Endothelial cell of umbilical vein (primary cell): ENCODE data around the gene YARS1. TPM values are rescaled to one million over a fixed set of nuclear protein-coding genes. Genes with fewer than 3 reads are reported as not detected.

Experiments used
- BruUV-seq: library from RNA; stranded (reverse); fragments of 400-500 nt; replicated peaks from 2 replicates; lab custom pipeline; 2021; lab: Mats Ljungman, UMichigan
- CTCF ChIA-PET: fragments of 300-600, 350-600 bp; sonication (Branson Sonifier 250); formaldehyde crosslinking; loops from one replicate; lab custom pipeline; 2021; ENCODE audit warnings: antibody characterized with exemption, inconsistent platforms; lab: Charles Lee
- POLR2A ChIA-PET: fragments of 300-600, 350-600 bp; sonication (Branson Sonifier 250); formaldehyde crosslinking; loops from one replicate; lab custom pipeline; 2021; ENCODE audit warnings: antibody characterized with exemption, inconsistent platforms; lab: Charles Lee
- DNase-seq: peaks from one replicate; pipeline ENCODE4 v3.0.0-alpha.2; 2011; ENCODE audit warnings: low read depth, low spot score
- FAIRE-seq: peaks from 2 replicates; lab custom pipeline; 2011; peaks lifted over from hg19 to GRCh38; lab: Jason Lieb, UNC
- H2AFZ ChIP-seq: 2 replicates; pipeline ENCODE4 v1.6.0; 2012; ENCODE audit warnings: low read depth, low read length, control low read depth, inconsistent platforms
- H3K27ac ChIP-seq: 2 replicates; pipeline ENCODE4 v1.5.1; 2011; ENCODE audit warnings: low read depth, mild to moderate bottlenecking, control low read depth, low read length, moderate library complexity; ENCODE audit not compliant: insufficient read depth
- H3K27me3 ChIP-seq, 2 experiments: 2 replicates each; pipeline versions ENCODE4 v1.6.0 to v1.6.1; 2011; ENCODE audit warnings: low read length in 2 of 2, mixed read lengths in 1 of 2; ENCODE audit not compliant: control insufficient read depth in 2 of 2, insufficient read depth in 2 of 2
- H3K36me3 ChIP-seq, 2 experiments: 2 replicates in 1 of 2; 3 replicates in 1 of 2; pipeline ENCODE4 v1.5.1; 2011; ENCODE audit warnings: low read length in 2 of 2, mild to moderate bottlenecking in 1 of 2, moderate library complexity in 1 of 2; ENCODE audit not compliant: control insufficient read depth in 2 of 2, insufficient read depth in 2 of 2; ENCODE audit errors: extremely low read depth in 1 of 2
- H3K4me1 ChIP-seq: 3 replicates; pipeline ENCODE4 v1.5.1; 2011; ENCODE audit warnings: mild to moderate bottlenecking, low read length; ENCODE audit not compliant: control insufficient read depth, insufficient read depth; ENCODE audit errors: extremely low read depth
- H3K4me2 ChIP-seq: 2 replicates; pipeline ENCODE4 v1.6.1; 2011; ENCODE audit warnings: low read length, control low read depth, mixed read lengths; ENCODE audit not compliant: insufficient read depth
- H3K4me3 ChIP-seq, 3 experiments: fragments of 200-600 bp in 1 of 3; sonication (generic), shearing (Covaris generic) in 1 of 3; replicated peaks in 1 of 3; 2 replicates each; pipeline ENCODE4 v1.5.1; 2011 to 2016; ENCODE audit warnings: control low read depth in 3 of 3, low read length in 3 of 3, mild to moderate bottlenecking in 2 of 3, inconsistent platforms in 1 of 3, low read depth in 1 of 3, moderate library complexity in 1 of 3; ENCODE audit not compliant: insufficient read depth in 1 of 3
- H3K79me2 ChIP-seq: 2 replicates; pipeline ENCODE4 v1.6.0; 2012; ENCODE audit warnings: low read length, inconsistent platforms; ENCODE audit not compliant: control insufficient read depth, insufficient read depth
- H3K9ac ChIP-seq: replicated peaks from 2 replicates; pipeline ENCODE3; 2011; ENCODE audit warnings: low read length, control low read depth; ENCODE audit not compliant: insufficient read depth; ENCODE audit errors: extremely low read depth
- H3K9me1 ChIP-seq: replicated peaks from 3 replicates; pipeline ENCODE4 v1.6.0; 2011; ENCODE audit warnings: mild to moderate bottlenecking, low read length; ENCODE audit not compliant: control insufficient read depth, insufficient read depth; ENCODE audit errors: extremely low read depth
- H3K9me3 ChIP-seq: replicated peaks from 2 replicates; pipeline ENCODE4 v1.5.1; 2012; ENCODE audit warnings: low read length, inconsistent platforms; ENCODE audit not compliant: control insufficient read depth, insufficient read depth
- H4K20me1 ChIP-seq: replicated peaks from 2 replicates; pipeline ENCODE3; 2011; ENCODE audit warnings: mild to moderate bottlenecking, low read length; ENCODE audit not compliant: control insufficient read depth, insufficient read depth; ENCODE audit errors: extremely low read depth
- EZH2 ChIP-seq: IDR thresholded peaks from 2 replicates; pipeline ENCODE4 v1.6.1; 2012; ENCODE audit warnings: borderline replicate concordance, low read depth, mild to moderate bottlenecking, moderate library complexity, low read length, inconsistent platforms; ENCODE audit not compliant: severe bottlenecking
- GATA2 ChIP-seq: IDR thresholded peaks from 2 replicates; pipeline ENCODE4 v1.7.0; 2011; ENCODE audit warnings: low read depth, mild to moderate bottlenecking, moderate library complexity, mixed read lengths, low read length; ENCODE audit not compliant: insufficient read length, insufficient read depth
- JUN ChIP-seq: IDR thresholded peaks from 2 replicates; pipeline ENCODE4 v1.6.1; 2011; ENCODE audit warnings: borderline replicate concordance, low read depth; ENCODE audit not compliant: insufficient read length, insufficient read depth
- MYC ChIP-seq: IDR thresholded peaks from one replicate; pipeline ENCODE4 v1.6.1; 2011; ENCODE audit warnings: mild to moderate bottlenecking, low read depth, low read length
- POLR2A ChIP-seq: IDR thresholded peaks from 2 replicates; pipeline ENCODE4 v1.6.1; 2012; ENCODE audit warnings: low read depth, mild to moderate bottlenecking, control low read depth, low read length
- dilution Hi-C: fragments of 300-500 bp; cut with MboI; formaldehyde crosslinking; loops from one replicate; pipeline ENCODE4 v1.15.0; 2019; ENCODE audit warnings: low sequenced_read_pairs; ENCODE audit not compliant: extremely low pct_ligation_motif_present
- intact Hi-C: fragments of 100-400 bp; cut with micrococcal nuclease; formaldehyde crosslinking; loops from one replicate; pipeline ENCODE4 v1.10.0; 2022
- polyA plus RNA-seq, 4 experiments: library from polyadenylated mRNA; depleted of rRNA in 3 of 4; stranded (reverse) in 3 of 4; unstranded in 1 of 4; fragments of >200 nt; gene quantifications; 2 replicates each; pipeline versions ENCODE4 v1.2.1 to v1.2.3, GENCODE V29; 2011 to 2012; ENCODE audit warnings: missing spikeins in 1 of 4
- total RNA-seq: library from RNA; stranded (reverse); gene quantifications from 2 replicates; pipeline ENCODE4 v1.2.3, GENCODE V29; 2021
- TF ChIP-seq, protein P1 (sequence below), 2 donors: IDR thresholded peaks; 1 replicate in 1 of 2; 2 replicates in 1 of 2; pipeline ENCODE4 v1.5.1; 2011; ENCODE audit warnings: low read length in 2 of 2, mild to moderate bottlenecking in 2 of 2, moderate library complexity in 2 of 2, control low read depth in 1 of 2, inconsistent platforms in 1 of 2, low read depth in 1 of 2; ENCODE audit not compliant: insufficient read depth in 1 of 2; ENCODE audit errors: extremely low read depth in 1 of 2
- TF ChIP-seq, protein P2 (sequence below): IDR thresholded peaks from 2 replicates; pipeline ENCODE4 v1.6.1; 2011; ENCODE audit not compliant: insufficient read depth, insufficient read length

The YARS1 gene
- total and polyA plus RNA-seq, 2 donors (not counting 3 experiments of a cell fraction or from before 2014, with no cell fraction given): 38.2 to 144 TPM

DNA sequence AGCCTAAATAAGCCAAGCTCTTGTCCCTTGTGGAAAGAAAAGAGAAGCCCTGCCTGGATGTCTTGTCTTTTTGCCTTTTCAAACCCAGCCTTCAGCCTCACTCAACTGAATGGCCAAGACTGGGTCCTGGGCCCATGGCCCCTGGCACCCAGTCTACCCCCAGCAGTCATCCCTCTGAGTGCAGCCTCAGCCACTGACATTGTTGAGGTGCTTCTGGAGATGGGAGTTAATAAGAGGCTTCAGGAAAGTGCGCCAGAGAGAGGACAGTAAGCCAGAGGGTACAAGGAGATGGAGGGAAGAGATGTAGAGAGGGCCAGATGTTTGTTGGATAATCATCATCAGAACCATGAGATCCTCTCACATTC lies 46.7 kb upstream of the YARS1 start:
- Histone ChIP-seq H3K4me2 (no peak overlapping the region), H4K20me1 (no peaks in the 10 kb centered on the region), H3K27ac (no peak overlapping the region), H3K9ac (no peak overlapping the region), H3K79me2 (no peaks in the 10 kb centered on the region), H3K4me3 (no peak overlapping the region), H3K9me3 (no peaks in the 10 kb centered on the region), H3K4me1 (peaks cover 9% of the 10 kb centered on the region), H3K9me1 (no peaks in the 10 kb centered on the region), H3K27me3 (no peaks in the 10 kb centered on the region), H2AFZ (no peak overlapping the region), H3K36me3 (no peaks in the 10 kb centered on the region)
- dilution Hi-C loops (no loop called here), intact Hi-C loops (no loop called here)
- no peak for FAIRE-seq
- ChIA-PET CTCF (no interaction called here), POLR2A (no interaction called here)
- no peak for DNase-seq
- BruUV-seq: no TSS peak
- TF ChIP-seq GATA2 (no peak), POLR2A (no peak), JUN (no peak), EZH2 (no peak), MYC (no peak)
- TF ChIP-seq, protein P1, sequence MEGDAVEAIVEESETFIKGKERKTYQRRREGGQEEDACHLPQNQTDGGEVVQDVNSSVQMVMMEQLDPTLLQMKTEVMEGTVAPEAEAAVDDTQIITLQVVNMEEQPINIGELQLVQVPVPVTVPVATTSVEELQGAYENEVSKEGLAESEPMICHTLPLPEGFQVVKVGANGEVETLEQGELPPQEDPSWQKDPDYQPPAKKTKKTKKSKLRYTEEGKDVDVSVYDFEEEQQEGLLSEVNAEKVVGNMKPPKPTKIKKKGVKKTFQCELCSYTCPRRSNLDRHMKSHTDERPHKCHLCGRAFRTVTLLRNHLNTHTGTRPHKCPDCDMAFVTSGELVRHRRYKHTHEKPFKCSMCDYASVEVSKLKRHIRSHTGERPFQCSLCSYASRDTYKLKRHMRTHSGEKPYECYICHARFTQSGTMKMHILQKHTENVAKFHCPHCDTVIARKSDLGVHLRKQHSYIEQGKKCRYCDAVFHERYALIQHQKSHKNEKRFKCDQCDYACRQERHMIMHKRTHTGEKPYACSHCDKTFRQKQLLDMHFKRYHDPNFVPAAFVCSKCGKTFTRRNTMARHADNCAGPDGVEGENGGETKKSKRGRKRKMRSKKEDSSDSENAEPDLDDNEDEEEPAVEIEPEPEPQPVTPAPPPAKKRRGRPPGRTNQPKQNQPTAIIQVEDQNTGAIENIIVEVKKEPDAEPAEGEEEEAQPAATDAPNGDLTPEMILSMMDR (IDR thresholded peaks at IDR 0.05; ENCODE audit: extremely low read depth in 1 of 2, insufficient read depth in 1 of 2, low read depth in 1 of 2, low read length in 2 of 2): no peak
- TF ChIP-seq, protein P2, sequence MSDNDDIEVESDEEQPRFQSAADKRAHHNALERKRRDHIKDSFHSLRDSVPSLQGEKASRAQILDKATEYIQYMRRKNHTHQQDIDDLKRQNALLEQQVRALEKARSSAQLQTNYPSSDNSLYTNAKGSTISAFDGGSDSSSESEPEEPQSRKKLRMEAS: no peak
